ENCODE data around the gene METRN.

DNA sequence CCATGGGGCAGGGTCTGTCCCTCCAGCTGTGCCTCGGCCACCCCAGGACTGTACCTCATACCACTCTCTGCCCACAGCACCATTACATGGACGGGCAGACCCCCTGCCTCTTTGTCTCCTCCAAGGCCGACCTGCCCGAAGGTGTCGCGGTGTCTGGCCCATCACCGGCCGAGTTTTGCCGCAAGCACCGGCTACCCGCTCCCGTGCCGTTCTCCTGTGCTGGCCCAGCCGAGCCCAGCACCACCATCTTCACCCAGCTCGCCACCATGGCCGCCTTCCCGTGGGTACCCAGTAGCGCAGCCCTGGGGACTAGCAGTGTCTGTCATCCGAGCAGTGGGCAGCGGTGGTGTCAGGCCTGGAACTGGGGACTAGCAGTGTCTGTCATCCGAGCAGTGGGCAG, 42.1 kb upstream of the METRN start:
- TF ChIP-seq, protein P1, sequence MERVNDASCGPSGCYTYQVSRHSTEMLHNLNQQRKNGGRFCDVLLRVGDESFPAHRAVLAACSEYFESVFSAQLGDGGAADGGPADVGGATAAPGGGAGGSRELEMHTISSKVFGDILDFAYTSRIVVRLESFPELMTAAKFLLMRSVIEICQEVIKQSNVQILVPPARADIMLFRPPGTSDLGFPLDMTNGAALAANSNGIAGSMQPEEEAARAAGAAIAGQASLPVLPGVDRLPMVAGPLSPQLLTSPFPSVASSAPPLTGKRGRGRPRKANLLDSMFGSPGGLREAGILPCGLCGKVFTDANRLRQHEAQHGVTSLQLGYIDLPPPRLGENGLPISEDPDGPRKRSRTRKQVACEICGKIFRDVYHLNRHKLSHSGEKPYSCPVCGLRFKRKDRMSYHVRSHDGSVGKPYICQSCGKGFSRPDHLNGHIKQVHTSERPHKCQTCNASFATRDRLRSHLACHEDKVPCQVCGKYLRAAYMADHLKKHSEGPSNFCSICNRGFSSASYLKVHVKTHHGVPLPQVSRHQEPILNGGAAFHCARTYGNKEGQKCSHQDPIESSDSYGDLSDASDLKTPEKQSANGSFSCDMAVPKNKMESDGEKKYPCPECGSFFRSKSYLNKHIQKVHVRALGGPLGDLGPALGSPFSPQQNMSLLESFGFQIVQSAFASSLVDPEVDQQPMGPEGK (CRISPR knock-in tag; IDR thresholded peaks at IDR 0.05; ENCODE audit: borderline replicate concordance) = no peak
- TF ChIP-seq ARNTL (CRISPR knock-in tag; IDR thresholded peaks at IDR 0.05; ENCODE audit: borderline replicate concordance, low read depth) (no peak), ZNF8 (CRISPR knock-in tag; IDR thresholded peaks at IDR 0.05) (no peak), CSDC2 (CRISPR knock-in tag; IDR thresholded peaks at IDR 0.05) (no peak), ZC3H10 (CRISPR knock-in tag; IDR thresholded peaks at IDR 0.05) (no peak), ZFP30 (CRISPR knock-in tag; IDR thresholded peaks at IDR 0.05) (no peak), OSR1 (CRISPR knock-in tag; IDR thresholded peaks at IDR 0.05) (no peak), SNAI2 (CRISPR knock-in tag; IDR thresholded peaks at IDR 0.05) (no peak), TOX (CRISPR knock-in tag; IDR thresholded peaks at IDR 0.05; ENCODE audit: borderline replicate concordance) (no peak), ESRRG (CRISPR knock-in tag; IDR thresholded peaks at IDR 0.05) (no peak), POU6F1 (CRISPR knock-in tag; IDR thresholded peaks at IDR 0.05; ENCODE audit: borderline replicate concordance, low read depth) (no peak)
- TF ChIP-seq, protein P2, sequence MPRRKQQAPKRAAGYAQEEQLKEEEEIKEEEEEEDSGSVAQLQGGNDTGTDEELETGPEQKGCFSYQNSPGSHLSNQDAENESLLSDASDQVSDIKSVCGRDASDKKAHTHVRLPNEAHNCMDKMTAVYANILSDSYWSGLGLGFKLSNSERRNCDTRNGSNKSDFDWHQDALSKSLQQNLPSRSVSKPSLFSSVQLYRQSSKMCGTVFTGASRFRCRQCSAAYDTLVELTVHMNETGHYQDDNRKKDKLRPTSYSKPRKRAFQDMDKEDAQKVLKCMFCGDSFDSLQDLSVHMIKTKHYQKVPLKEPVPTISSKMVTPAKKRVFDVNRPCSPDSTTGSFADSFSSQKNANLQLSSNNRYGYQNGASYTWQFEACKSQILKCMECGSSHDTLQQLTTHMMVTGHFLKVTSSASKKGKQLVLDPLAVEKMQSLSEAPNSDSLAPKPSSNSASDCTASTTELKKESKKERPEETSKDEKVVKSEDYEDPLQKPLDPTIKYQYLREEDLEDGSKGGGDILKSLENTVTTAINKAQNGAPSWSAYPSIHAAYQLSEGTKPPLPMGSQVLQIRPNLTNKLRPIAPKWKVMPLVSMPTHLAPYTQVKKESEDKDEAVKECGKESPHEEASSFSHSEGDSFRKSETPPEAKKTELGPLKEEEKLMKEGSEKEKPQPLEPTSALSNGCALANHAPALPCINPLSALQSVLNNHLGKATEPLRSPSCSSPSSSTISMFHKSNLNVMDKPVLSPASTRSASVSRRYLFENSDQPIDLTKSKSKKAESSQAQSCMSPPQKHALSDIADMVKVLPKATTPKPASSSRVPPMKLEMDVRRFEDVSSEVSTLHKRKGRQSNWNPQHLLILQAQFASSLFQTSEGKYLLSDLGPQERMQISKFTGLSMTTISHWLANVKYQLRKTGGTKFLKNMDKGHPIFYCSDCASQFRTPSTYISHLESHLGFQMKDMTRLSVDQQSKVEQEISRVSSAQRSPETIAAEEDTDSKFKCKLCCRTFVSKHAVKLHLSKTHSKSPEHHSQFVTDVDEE (CRISPR knock-in tag; IDR thresholded peaks at IDR 0.05) = no peak
